B cell (primary cell): ENCODE measurements around the gene FIG4. TPM values are rescaled to one million over a fixed set of nuclear protein-coding genes. Genes with fewer than 3 reads are reported as not detected.

Source experiments
- ATAC-seq: fragments of 200-7000 bp; cut with Tn5 transposase; one replicate; pipeline ENCODE4 v1.10.0; 2021; ENCODE audit warnings: low read depth, mild to moderate bottlenecking, moderate number of reproducible peaks, moderate library complexity
- CTCF ChIA-PET: fragments of 350-600 bp; sonication (Branson Sonifier 250); formaldehyde crosslinking; loops from one replicate; lab custom pipeline; 2021; ENCODE audit warnings: antibody characterized with exemption, inconsistent platforms; lab: Charles Lee
- POLR2A ChIA-PET: fragments of 350-600 bp; sonication (Branson Sonifier 250); formaldehyde crosslinking; loops from one replicate; lab custom pipeline; 2021; ENCODE audit warnings: antibody characterized with exemption; lab: Charles Lee
- DNase-seq: peaks from one replicate; pipeline ENCODE4 v3.0.0; 2013
- H2AFZ ChIP-seq: 2 replicates; pipeline ENCODE4 v1.6.1; 2012; ENCODE audit warnings: mild to moderate bottlenecking, low read depth, low read length; ENCODE audit not compliant: insufficient read depth, poor library complexity, severe bottlenecking
- H3K27ac ChIP-seq, 2 donors: 1 replicate in 1 of 2; 2 replicates in 1 of 2; pipeline ENCODE4 v1.5.1; 2012 to 2013; ENCODE audit warnings: low read length in 2 of 2, mild to moderate bottlenecking in 2 of 2, moderate library complexity in 1 of 2
- H3K27me3 ChIP-seq, 4 experiments: fragments of 200-600 bp in 1 of 4; sonication (generic) in 1 of 4; replicated peaks in 1 of 4; 1 replicate in 2 of 4; 2 replicates in 2 of 4; pipeline versions ENCODE4 v1.6.1 to v1.7.0; 2013 to 2016; ENCODE audit warnings: low read length in 3 of 4, mild to moderate bottlenecking in 2 of 4, mixed read lengths in 1 of 4, moderate library complexity in 1 of 4; ENCODE audit not compliant: insufficient read depth in 4 of 4, control insufficient read depth in 3 of 4; ENCODE audit errors: control extremely low read depth in 1 of 4
- H3K36me3 ChIP-seq, 2 experiments: replicated peaks in 1 of 2; 1 replicate in 1 of 2; 2 replicates in 1 of 2; pipeline versions ENCODE4 v1.6.1 to v1.7.1; 2013; ENCODE audit warnings: low read length in 1 of 2; ENCODE audit not compliant: insufficient read depth in 2 of 2, control insufficient read depth in 1 of 2; ENCODE audit errors: control extremely low read depth in 1 of 2, extremely low read depth in 1 of 2
- H3K4me1 ChIP-seq, 2 donors: fragments of 200-600 bp in 1 of 2; sonication (generic) in 1 of 2; 1 replicate in 1 of 2; 2 replicates in 1 of 2; pipeline versions ENCODE4 v1.5.1 to v1.6.1; 2013 to 2017; ENCODE audit warnings: low read length in 2 of 2; ENCODE audit not compliant: control insufficient read depth in 2 of 2, insufficient read depth in 2 of 2
- H3K4me2 ChIP-seq: replicated peaks from 2 replicates; pipeline ENCODE3; 2012; ENCODE audit warnings: mild to moderate bottlenecking, low read depth, low read length; ENCODE audit not compliant: poor library complexity, severe bottlenecking
- H3K4me3 ChIP-seq, 5 experiments: fragments of 200-600 bp in 1 of 5; sonication (generic) in 1 of 5; 1 replicate in 3 of 5; 2 replicates in 2 of 5; pipeline versions ENCODE4 v1.5.1 to v1.7.0; 2011 to 2016; ENCODE audit warnings: low read length in 4 of 5, mild to moderate bottlenecking in 4 of 5, low read depth in 2 of 5, control low read depth in 1 of 5, moderate library complexity in 1 of 5; ENCODE audit not compliant: insufficient read depth in 1 of 5; ENCODE audit errors: control extremely low read depth in 1 of 5, extremely low read depth in 1 of 5
- H3K79me2 ChIP-seq: fragments of 200-600 bp; sonication (generic); one replicate; pipeline ENCODE4 v1.6.0; 2016; ENCODE audit warnings: low read length; ENCODE audit not compliant: control insufficient read depth, insufficient read depth
- H3K9ac ChIP-seq: fragments of 200-600 bp; sonication (generic); 2 replicates; pipeline ENCODE4 v1.6.1; 2017; ENCODE audit warnings: mild to moderate bottlenecking, low read length, moderate library complexity
- H3K9me3 ChIP-seq, 3 donors: one replicate each; pipeline versions ENCODE4 v1.6.1 to v1.7.1; 2013; ENCODE audit warnings: low read length in 2 of 3; ENCODE audit not compliant: control insufficient read depth in 2 of 3, insufficient read depth in 1 of 3; ENCODE audit errors: control extremely low read depth in 1 of 3
- H4K20me1 ChIP-seq: 2 replicates; pipeline ENCODE4 v1.6.0; 2012; ENCODE audit warnings: mild to moderate bottlenecking, low read length; ENCODE audit not compliant: insufficient read depth, control insufficient read depth, poor library complexity, severe bottlenecking
- H3K27ac Mint-ChIP-seq: one replicate; pipeline ENCODE4 v1.8.0; 2021; ENCODE audit warnings: mixed read lengths
- H3K27me3 Mint-ChIP-seq: one replicate; pipeline ENCODE4 v1.8.0; 2021; ENCODE audit warnings: mixed read lengths
- H3K4me1 Mint-ChIP-seq: one replicate; pipeline ENCODE4 v1.8.0; 2021; ENCODE audit warnings: mixed read lengths
- H3K4me3 Mint-ChIP-seq: one replicate; pipeline ENCODE4 v1.8.0; 2021; ENCODE audit warnings: mixed read lengths
- H3K9me3 Mint-ChIP-seq: one replicate; pipeline ENCODE4 v1.8.0; 2022; ENCODE audit warnings: mixed read lengths; ENCODE audit not compliant: insufficient read depth
- EZH2 ChIP-seq: IDR thresholded peaks from 2 replicates; pipeline ENCODE4 v1.6.1; 2012; ENCODE audit warnings: borderline replicate concordance, low read depth, mild to moderate bottlenecking, moderate library complexity, low read length; ENCODE audit not compliant: insufficient read depth, poor library complexity, severe bottlenecking
- WGBS: methylation state at CpG from one replicate; pipeline ENCODE4 v1.1.5; 2013; ENCODE audit warnings: missing lambda C conversion rate; ENCODE audit not compliant: insufficient coverage; 5-methylcytosine and 5-hydroxymethylcytosine counted together
- intact Hi-C: fragments of 100-400 bp; cut with micrococcal nuclease; formaldehyde crosslinking; loops from one replicate; pipeline ENCODE4 v1.10.0; 2022
- polyA plus RNA-seq: library from polyadenylated mRNA; depleted of rRNA; stranded (reverse); fragments of >200 nt; gene quantifications from 2 replicates; pipeline ENCODE4 v1.2.3, GENCODE V29; 2012
- total RNA-seq, 2 donors: library from RNA; stranded (reverse); fragments of 120-200 nt in 1 of 2; gene quantifications; 1 replicate in 1 of 2; 2 replicates in 1 of 2; pipeline versions ENCODE4 v1.2.3 to v1.2.4, GENCODE V29; 2013 to 2022
- TF ChIP-seq, protein P1 (sequence below): fragments of 200-600 bp; IDR thresholded peaks from one replicate; pipeline ENCODE4 v1.8.0; 2022; ENCODE audit warnings: antibody characterized with exemption, mild to moderate bottlenecking

Gene FIG4
- total and polyA plus RNA-seq, 2 donors (not counting 1 experiment from before 2014, with no cell fraction given), result 28.2 to 31.5 TPM

GRCh38 chr6:109672839-109673238, 18.3 kb upstream of the FIG4 start:
- Mint-ChIP-seq H3K27me3 (no peaks in the 10 kb centered on the region), H3K9me3 (peaks cover 3% of the 10 kb centered on the region), H3K4me1 (peaks cover 6% of the 10 kb centered on the region), H3K27ac (no peak overlapping the region), H3K4me3 (no peak overlapping the region)
- CTCF ChIA-PET, result no interaction called here
- no peaks in the 10 kb centered on the region for H4K20me1 ChIP-seq
- POLR2A ChIA-PET, result no interaction called here
- intact Hi-C loops, result no loop called here
- ATAC-seq (no peak), DNase-seq (no peak)
- H2AFZ ChIP-seq, result no peak overlapping the region
- peaks cover 3% of the 10 kb centered on the region for H3K79me2 ChIP-seq
- no peak overlapping the region for H3K4me2 ChIP-seq
- H3K4me3 ChIP-seq, result no peak overlapping the region
- peaks cover 2 to 4% of the 10 kb centered on the region in 2 experiments for H3K36me3 ChIP-seq
- no peak overlapping the region for H3K27ac ChIP-seq
- TF ChIP-seq, protein P1, sequence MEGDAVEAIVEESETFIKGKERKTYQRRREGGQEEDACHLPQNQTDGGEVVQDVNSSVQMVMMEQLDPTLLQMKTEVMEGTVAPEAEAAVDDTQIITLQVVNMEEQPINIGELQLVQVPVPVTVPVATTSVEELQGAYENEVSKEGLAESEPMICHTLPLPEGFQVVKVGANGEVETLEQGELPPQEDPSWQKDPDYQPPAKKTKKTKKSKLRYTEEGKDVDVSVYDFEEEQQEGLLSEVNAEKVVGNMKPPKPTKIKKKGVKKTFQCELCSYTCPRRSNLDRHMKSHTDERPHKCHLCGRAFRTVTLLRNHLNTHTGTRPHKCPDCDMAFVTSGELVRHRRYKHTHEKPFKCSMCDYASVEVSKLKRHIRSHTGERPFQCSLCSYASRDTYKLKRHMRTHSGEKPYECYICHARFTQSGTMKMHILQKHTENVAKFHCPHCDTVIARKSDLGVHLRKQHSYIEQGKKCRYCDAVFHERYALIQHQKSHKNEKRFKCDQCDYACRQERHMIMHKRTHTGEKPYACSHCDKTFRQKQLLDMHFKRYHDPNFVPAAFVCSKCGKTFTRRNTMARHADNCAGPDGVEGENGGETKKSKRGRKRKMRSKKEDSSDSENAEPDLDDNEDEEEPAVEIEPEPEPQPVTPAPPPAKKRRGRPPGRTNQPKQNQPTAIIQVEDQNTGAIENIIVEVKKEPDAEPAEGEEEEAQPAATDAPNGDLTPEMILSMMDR, result no peak
- TF ChIP-seq EZH2, result no peak
- peaks cover 0 to 5% of the 10 kb centered on the region in 2 donors for H3K4me1 ChIP-seq
- H3K27me3 ChIP-seq, result no peaks in the 10 kb centered on the region
- no peak overlapping the region for H3K9ac ChIP-seq
- H3K9me3 ChIP-seq, result no peaks in the 10 kb centered on the region

- Histone ChIP-seq H2AFZ (no peak overlapping the region), H3K36me3 (no peaks in the 10 kb centered on the region), H3K4me2 (no peak overlapping the region), H3K4me3 (no peak overlapping the region), H3K79me2 (peaks cover 13% of the 10 kb centered on the region), H3K27ac (no peak overlapping the region), H3K9ac (no peak overlapping the region), H3K4me1 (peaks cover 0 to 21% of the 10 kb centered on the region in 2 donors), H3K27me3 (no peaks in the 10 kb centered on the region), H3K9me3 (peaks cover 0 to 3% (median 0%) of the 10 kb centered on the region in 3 donors), H4K20me1 (no peaks in the 10 kb centered on the region)
- Mint-ChIP-seq H3K9me3 (peaks cover 3% of the 10 kb centered on the region), H3K4me1 (peaks cover 13% of the 10 kb centered on the region), H3K27ac (no peak overlapping the region), H3K27me3 (no peaks in the 10 kb centered on the region), H3K4me3 (no peak overlapping the region)
- ATAC-seq (no peak), DNase-seq (no peak)
- CTCF ChIA-PET, result no interaction called here
- intact Hi-C loops, result no loop called here
- WGBS, result no CpG with 5 or more reads among the region's 1 CpG
- POLR2A ChIA-PET, result no interaction called here
- TF ChIP-seq EZH2, result no peak
- TF ChIP-seq, protein P1, result no peak
These were observed 14.4 kb upstream of the FIG4 start for GRCh38 chr6:109676724-109677123.
